GM12891 (cell line): ENCODE data around the gene KLHL34.

Source experiments
- POLR2A ChIP-seq: IDR thresholded peaks from 2 replicates; pipeline ENCODE4 v1.6.1; 2011; ENCODE audit warnings: low read depth, low read length, control low read depth
- POLR2AphosphoS5 ChIP-seq: IDR thresholded peaks from 2 replicates; pipeline ENCODE4 v1.6.1; 2011; ENCODE audit warnings: low read depth, low read length, control low read depth
- POU2F2 ChIP-seq: IDR thresholded peaks from 2 replicates; pipeline ENCODE4 v1.6.1; 2011; ENCODE audit warnings: low read depth, mild to moderate bottlenecking, control low read depth, low read length, moderate library complexity
- SPI1 ChIP-seq: IDR thresholded peaks from 2 replicates; pipeline ENCODE4 v1.6.1; 2011; ENCODE audit warnings: low read depth, low read length, control low read depth
- TAF1 ChIP-seq: IDR thresholded peaks from 2 replicates; pipeline ENCODE4 v1.6.1; 2011; ENCODE audit warnings: low read depth, low read length, control low read depth

DNA sequence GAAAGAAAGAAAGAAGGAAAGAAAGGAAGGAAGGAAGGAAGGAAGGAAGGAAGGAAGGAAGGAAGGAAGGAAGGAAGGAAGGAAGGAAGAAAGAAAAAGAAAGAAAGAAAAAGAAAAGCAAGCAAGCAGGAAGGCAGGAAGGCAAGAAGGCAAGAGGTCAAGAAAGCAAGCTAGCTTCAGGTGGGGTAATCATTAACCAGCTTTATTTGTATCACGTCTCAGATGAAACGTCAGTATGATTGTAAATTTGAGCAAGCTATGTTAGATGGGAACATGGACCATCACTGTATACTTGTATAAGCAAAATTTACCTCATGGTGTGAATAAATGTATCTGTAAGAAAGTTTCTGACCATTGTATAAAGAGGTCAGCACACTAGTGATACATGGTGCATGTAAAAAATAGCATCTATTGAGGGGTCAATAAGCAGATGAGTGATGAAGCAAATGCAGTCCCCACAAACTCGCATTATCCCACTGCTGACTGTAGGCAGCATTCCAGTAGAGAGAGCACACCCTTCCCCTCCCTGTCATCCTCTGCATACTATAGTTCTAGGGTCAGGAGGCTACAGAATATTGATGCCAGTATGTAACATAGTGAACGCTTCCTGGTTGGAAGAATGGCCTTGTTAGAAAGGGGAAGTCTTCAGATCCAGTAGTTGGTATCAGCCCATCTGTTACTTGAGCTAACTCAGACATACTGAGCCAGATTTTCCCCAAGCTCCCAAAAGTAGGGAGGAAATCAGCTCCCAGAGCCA is 16.5 kb upstream of the KLHL34 start:
- no peak for TF ChIP-seq POLR2A
- TF ChIP-seq POLR2AphosphoS5, result no peak
- TF ChIP-seq SPI1, result no peak
- no peak for TF ChIP-seq TAF1
- TF ChIP-seq POU2F2, result no peak
